Osteocyte (in vitro differentiated cells): ENCODE data around the gene PRKCE. TPM values are rescaled to one million over a fixed set of nuclear protein-coding genes. Genes with fewer than 3 reads are reported as not detected.

Experiments used
- DNase-seq: peaks from one replicate; pipeline ENCODE4 v3.0.0; 2021; ENCODE audit warnings: mixed read lengths; ENCODE audit not compliant: unreplicated experiment; ENCODE audit errors: extremely low spot score
- H3K27ac Mint-ChIP-seq: one replicate; pipeline ENCODE4 v1.8.0; 2021; ENCODE audit warnings: mild to moderate bottlenecking, mixed read lengths; ENCODE audit not compliant: unreplicated experiment
- H3K27me3 Mint-ChIP-seq: one replicate; pipeline ENCODE4 v1.8.0; 2021; ENCODE audit warnings: mixed read lengths; ENCODE audit not compliant: unreplicated experiment
- H3K36me3 Mint-ChIP-seq: one replicate; pipeline ENCODE4 v1.8.0; 2021; ENCODE audit warnings: mixed read lengths; ENCODE audit not compliant: unreplicated experiment
- H3K4me1 Mint-ChIP-seq: one replicate; pipeline ENCODE4 v1.8.0; 2021; ENCODE audit warnings: mixed read lengths; ENCODE audit not compliant: unreplicated experiment
- H3K4me3 Mint-ChIP-seq: one replicate; pipeline ENCODE4 v1.8.0; 2021; ENCODE audit warnings: mild to moderate bottlenecking, moderate library complexity, mixed read lengths; ENCODE audit not compliant: unreplicated experiment
- H3K9me3 Mint-ChIP-seq: one replicate; pipeline ENCODE4 v1.8.0; 2021; ENCODE audit warnings: mixed read lengths; ENCODE audit not compliant: unreplicated experiment
- CTCF ChIP-seq: fragments of 200-600 bp; sonication (generic); IDR thresholded peaks from 2 replicates; pipeline ENCODE4 v1.5.0; 2021; ENCODE audit warnings: antibody characterized with exemption, mild to moderate bottlenecking, moderate library complexity
- total RNA-seq: library from RNA; stranded (reverse); gene quantifications from 2 replicates; pipeline ENCODE4 v1.2.1, GENCODE V29; 2021

PRKCE gene
- total RNA-seq, 1 donor from 2014 or later = 13.8 TPM

- Mint-ChIP-seq H3K27me3 (no peaks in the 10 kb centered on the region), H3K4me3 (no peak overlapping the region), H3K9me3 (no peaks in the 10 kb centered on the region), H3K36me3 (no peaks in the 10 kb centered on the region), H3K4me1 (peaks cover 35% of the 10 kb centered on the region), H3K27ac (no peak overlapping the region)
- TF ChIP-seq CTCF = no peak
- DNase-seq = no peak
Observed at GRCh38 chr2:45944074-45944473, 292.6 kb downstream of the PRKCE start.

- TF ChIP-seq CTCF = no peak
- Mint-ChIP-seq H3K36me3 (no peaks in the 10 kb centered on the region), H3K4me3 (no peak overlapping the region), H3K27me3 (no peaks in the 10 kb centered on the region), H3K9me3 (no peaks in the 10 kb centered on the region), H3K4me1 (peaks cover 24% of the 10 kb centered on the region), H3K27ac (no peak overlapping the region)
- DNase-seq = no peak
Observed at GRCh38 chr2:45945302-45945717, 293.8 kb downstream of the PRKCE start.

GRCh38 chr2:45946023-45946422, 294.5 kb downstream of the PRKCE start:
- Mint-ChIP-seq H3K9me3 (no peaks in the 10 kb centered on the region), H3K4me1 (peaks cover 24% of the 10 kb centered on the region), H3K4me3 (no peak overlapping the region), H3K36me3 (no peaks in the 10 kb centered on the region), H3K27me3 (no peaks in the 10 kb centered on the region), H3K27ac (no peak overlapping the region)
- no peak for TF ChIP-seq CTCF
- no peak for DNase-seq

GRCh38 chr2:45950606-45951005, 299.1 kb downstream of the PRKCE start:
- Mint-ChIP-seq H3K4me1 (peaks cover 3% of the 10 kb centered on the region), H3K27ac (no peak overlapping the region), H3K36me3 (no peaks in the 10 kb centered on the region)

GRCh38 chr2:45951025-45951727, 299.7 kb downstream of the PRKCE start:
- no peak for TF ChIP-seq CTCF
- Mint-ChIP-seq H3K36me3 (no peaks in the 10 kb centered on the region), H3K27me3 (no peaks in the 10 kb centered on the region), H3K27ac (no peak overlapping the region), H3K4me3 (no peak overlapping the region), H3K9me3 (no peaks in the 10 kb centered on the region), H3K4me1 (peaks cover 2% of the 10 kb centered on the region)
- peak; percentile 53 for DNase-seq

More at GRCh38 chr2:45950606-45951005, 299.1 kb downstream of the PRKCE start:
- Mint-ChIP-seq H3K4me3 (no peak overlapping the region), H3K27me3 (no peaks in the 10 kb centered on the region), H3K9me3 (no peaks in the 10 kb centered on the region)
- no peak for TF ChIP-seq CTCF
- peak; percentile 53 for DNase-seq
